A673 (cell line): ENCODE results near the gene KBTBD12. TPM values are rescaled to one million over a fixed set of nuclear protein-coding genes. Genes with fewer than 3 reads are reported as not detected.

Experiments
- BruUV-seq: library from RNA; stranded (reverse); fragments of 400-500 nt; replicated peaks from 2 replicates; lab custom pipeline; 2021; lab: Mats Ljungman, UMichigan
- CTCF ChIA-PET: fragments of 300-600 bp; sonication (Branson Sonifier 250); formaldehyde crosslinking; loops from one replicate; lab custom pipeline; 2022; ENCODE audit warnings: antibody characterized with exemption; lab: Charles Lee
- POLR2A ChIA-PET: fragments of 300-600 bp; sonication (Branson Sonifier 250); formaldehyde crosslinking; loops from one replicate; lab custom pipeline; 2022; ENCODE audit warnings: antibody characterized with exemption; ENCODE audit not compliant: low non-redundant PET; lab: Charles Lee
- DNase-seq: peaks from one replicate; pipeline ENCODE4 v3.0.0-alpha.2; 2015; ENCODE audit warnings: low spot score
- H3K27ac ChIP-seq: fragments of 200-600 bp; sonication (generic); 2 replicates; pipeline ENCODE4 v1.5.1; 2016; ENCODE audit warnings: mixed run types, low read depth, mild to moderate bottlenecking, mixed read lengths, antibody characterized with exemption, low read length; ENCODE audit not compliant: poor library complexity, severe bottlenecking
- H3K27me3 ChIP-seq: fragments of 200-600 bp; sonication (generic); replicated peaks from 2 replicates; pipeline ENCODE4 v1.6.1; 2017; ENCODE audit warnings: mixed run types, low read depth, mild to moderate bottlenecking, mixed read lengths, antibody characterized with exemption, low read length; ENCODE audit not compliant: insufficient read depth, poor library complexity
- H3K36me3 ChIP-seq: fragments of 200-600 bp; sonication (generic); 2 replicates; pipeline ENCODE4 v1.6.1; 2016; ENCODE audit warnings: mixed run types, mild to moderate bottlenecking, mixed read lengths, antibody characterized with exemption, low read length; ENCODE audit not compliant: insufficient read depth, poor library complexity, severe bottlenecking
- H3K4me1 ChIP-seq: fragments of 200-600 bp; sonication (generic); 2 replicates; pipeline ENCODE4 v1.6.1; 2017; ENCODE audit warnings: mixed run types, mild to moderate bottlenecking, mixed read lengths, antibody characterized with exemption, low read length; ENCODE audit not compliant: insufficient read depth, poor library complexity, severe bottlenecking
- H3K4me3 ChIP-seq: fragments of 200-600 bp; sonication (generic); 2 replicates; pipeline ENCODE4 v1.5.1; 2016; ENCODE audit warnings: low read depth, mixed run types, mild to moderate bottlenecking, mixed read lengths, low read length; ENCODE audit not compliant: poor library complexity, severe bottlenecking
- H3K9me3 ChIP-seq: fragments of 200-600 bp; sonication (generic); 2 replicates; pipeline ENCODE4 v1.6.1; 2016; ENCODE audit warnings: mixed run types, low read depth, mild to moderate bottlenecking, mixed read lengths, antibody characterized with exemption, low read length; ENCODE audit not compliant: poor library complexity, severe bottlenecking
- CTCF ChIP-seq: fragments of 300-800, 200-600 bp; sonication (generic); conservative IDR thresholded peaks from 2 replicates; pipeline ENCODE4 v1.5.1; 2017; ENCODE audit warnings: low read depth, mild to moderate bottlenecking, antibody characterized with exemption, low read length, moderate library complexity, mixed read lengths
- EZH2 ChIP-seq: fragments of 200-600 bp; sonication (generic); IDR thresholded peaks from 2 replicates; pipeline ENCODE4 v1.6.1; 2017; ENCODE audit warnings: borderline replicate concordance, low read depth, mild to moderate bottlenecking, mixed read lengths, antibody characterized with exemption, low read length; ENCODE audit not compliant: poor library complexity, severe bottlenecking
- intact Hi-C: fragments of 100-400 bp; cut with micrococcal nuclease; formaldehyde crosslinking; loops from one replicate; pipeline ENCODE4 v1.10.0; 2022; ENCODE audit not compliant: unreplicated experiment
- total RNA-seq: library from RNA; stranded (reverse); gene quantifications from 2 replicates; pipeline ENCODE4 v1.2.3, GENCODE V29; 2021

The KBTBD12 gene
- total RNA-seq, 1 experiment from 2014 or later = not detected

GRCh38 chr3:127915937-127916493 is 983 bp downstream of the KBTBD12 start:
- no peaks in the 10 kb centered on the region for H3K4me1 ChIP-seq
- no TSS peak for BruUV-seq
- peaks cover 76% of the 10 kb centered on the region for H3K27me3 ChIP-seq
- ChIA-PET POLR2A (interaction anchor here (0.6 kb wide), 1 partner anchor 184 kb away, joined by 3 read pairs; no protein-coding TSS in a partner anchor), CTCF (no interaction called here)
- intact Hi-C loops = no loop called here
- no peaks in the 10 kb centered on the region for H3K36me3 ChIP-seq
- no peak overlapping the region for H3K27ac ChIP-seq
- H3K9me3 ChIP-seq = no peaks in the 10 kb centered on the region
- H3K4me3 ChIP-seq = no peak overlapping the region
- TF ChIP-seq CTCF = no peak
- no peak for TF ChIP-seq EZH2
- DNase-seq = no peak

GRCh38 chr3:127920738-127921137 is 5.7 kb downstream of the KBTBD12 start:
- no peaks in the 10 kb centered on the region for H3K36me3 ChIP-seq
- intact Hi-C loops = no loop called here
- peaks cover 84% of the 10 kb centered on the region for H3K27me3 ChIP-seq
- H3K27ac ChIP-seq = no peak overlapping the region
- no peaks in the 10 kb centered on the region for H3K9me3 ChIP-seq
- BruUV-seq = no TSS peak
- POLR2A ChIA-PET = no interaction called here
- CTCF ChIA-PET = no interaction called here
- TF ChIP-seq EZH2 = no peak
- no peak for TF ChIP-seq CTCF
- DNase-seq = no peak
- no peak overlapping the region for H3K4me3 ChIP-seq
- H3K4me1 ChIP-seq = no peaks in the 10 kb centered on the region

- intact Hi-C loops = no loop called here
- CTCF ChIA-PET = no interaction called here
- POLR2A ChIA-PET = no interaction called here
- H3K27me3 ChIP-seq = peaks cover 85% of the 10 kb centered on the region
- H3K9me3 ChIP-seq = no peaks in the 10 kb centered on the region
- H3K27ac ChIP-seq = no peak overlapping the region
- peaks cover 6% of the 10 kb centered on the region for H3K4me1 ChIP-seq
- no peak overlapping the region for H3K4me3 ChIP-seq
- no TSS peak for BruUV-seq
- no peak for DNase-seq
- no peak for TF ChIP-seq CTCF
- TF ChIP-seq EZH2 = no peak
- H3K36me3 ChIP-seq = no peaks in the 10 kb centered on the region
Observed at GRCh38 chr3:127923611-127924010, 8.6 kb downstream of the KBTBD12 start.
